ENCODE results near the gene ZNF770.
"Not testable (repeated sequence)": the region's sequence is repeated elsewhere in the genome, so short reads cannot be mapped to it uniquely, and the experiment has no call there.

The ZNF770 gene

DNA sequence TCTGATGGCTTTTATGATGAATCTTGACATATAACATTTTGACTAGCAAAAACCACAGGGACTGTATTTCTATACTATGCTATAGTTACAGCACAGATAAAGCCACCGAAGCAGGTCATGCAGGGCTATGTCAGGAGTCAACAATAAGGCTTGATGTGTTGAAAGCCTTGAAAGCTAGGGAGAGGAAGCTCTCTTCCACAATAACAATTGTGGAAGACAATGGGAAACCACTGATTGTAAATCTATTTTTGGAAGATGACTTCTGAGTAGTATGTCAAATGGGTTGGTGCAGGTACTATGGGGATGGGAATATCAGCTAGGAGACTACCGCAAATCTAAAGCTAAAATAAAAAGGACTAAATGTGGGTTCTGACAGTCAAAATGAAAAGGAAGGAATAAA is 14.6 kb downstream of the ZNF770 start:
- no peak for DNase-seq (ENCODE audit: low read depth in 3 of 3)

DNA sequence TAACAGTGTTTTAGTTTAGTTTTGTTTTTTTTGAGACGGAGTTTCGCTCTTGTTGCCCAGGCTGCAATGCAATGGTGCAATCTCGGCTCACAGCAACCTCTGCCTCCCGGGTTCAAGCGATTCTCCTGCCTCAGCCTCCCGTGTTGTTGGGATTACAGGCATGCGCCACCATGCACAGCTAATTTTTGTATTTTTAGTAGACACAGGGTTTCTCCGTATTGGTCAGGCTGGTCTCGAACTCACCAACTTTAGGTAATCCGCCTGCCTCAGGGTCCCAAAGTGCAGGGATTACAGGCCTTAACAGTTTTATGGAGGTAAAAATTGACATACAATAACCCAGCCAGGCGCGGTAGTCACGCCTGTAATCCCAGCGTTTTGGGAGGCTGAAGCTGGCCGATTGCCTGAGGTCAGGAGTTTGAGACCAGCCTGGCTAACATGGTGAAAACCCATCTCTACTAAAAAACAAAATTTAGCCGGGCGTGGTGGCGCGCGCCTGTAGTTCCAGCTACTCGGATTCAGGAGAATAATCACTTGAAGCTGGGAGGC is 17.9 kb downstream of the ZNF770 start:
- not testable (repeated sequence) for DNase-seq (ENCODE audit: low read depth in 3 of 3)

DNA sequence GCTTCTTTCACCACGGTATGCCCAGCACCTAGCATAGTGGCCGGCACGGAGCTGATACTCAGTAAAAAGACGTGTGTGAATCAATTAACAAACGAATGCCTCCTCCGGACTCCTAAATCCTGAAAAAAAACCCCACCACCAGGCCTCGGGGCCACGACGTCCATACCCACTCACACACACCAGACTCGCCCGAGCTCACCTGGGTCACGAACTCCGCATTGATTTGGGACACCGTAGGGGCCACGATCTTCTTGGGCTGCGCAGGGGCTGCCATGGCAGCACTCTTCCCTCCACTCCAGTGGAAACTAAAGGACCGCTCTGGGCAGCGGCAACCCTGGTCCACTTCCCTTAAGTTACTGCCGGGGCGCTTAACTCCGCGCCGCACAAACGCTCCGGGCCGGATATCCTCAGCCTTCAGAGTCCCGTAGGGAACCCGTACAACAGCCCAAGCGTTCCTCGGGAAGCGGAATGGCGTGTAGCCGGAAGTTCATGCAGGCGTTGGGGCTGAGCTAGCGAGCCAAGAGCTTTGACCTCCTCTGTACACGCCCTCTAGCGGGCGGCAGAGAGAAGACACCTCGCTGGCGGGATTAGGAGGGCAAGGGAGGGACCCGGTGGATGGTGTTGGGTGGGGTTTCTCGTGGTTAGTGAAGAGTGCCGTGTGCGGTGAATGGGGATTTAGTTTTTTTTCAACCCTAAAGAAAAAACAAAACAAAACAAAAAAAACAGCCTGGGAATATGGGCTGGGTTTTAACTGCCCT is 18.6 kb downstream of the ZNF770 start, which contains the start of gene AQR:
AQR (minus strand) TSS at position 403 of the 758 bp plus-strand sequence; CDS start at position 274, 129 bp downstream.
- DNase-seq (ENCODE audit: low read depth in 3 of 3): peak; percentile 80 to 90 (median 89)

DNA sequence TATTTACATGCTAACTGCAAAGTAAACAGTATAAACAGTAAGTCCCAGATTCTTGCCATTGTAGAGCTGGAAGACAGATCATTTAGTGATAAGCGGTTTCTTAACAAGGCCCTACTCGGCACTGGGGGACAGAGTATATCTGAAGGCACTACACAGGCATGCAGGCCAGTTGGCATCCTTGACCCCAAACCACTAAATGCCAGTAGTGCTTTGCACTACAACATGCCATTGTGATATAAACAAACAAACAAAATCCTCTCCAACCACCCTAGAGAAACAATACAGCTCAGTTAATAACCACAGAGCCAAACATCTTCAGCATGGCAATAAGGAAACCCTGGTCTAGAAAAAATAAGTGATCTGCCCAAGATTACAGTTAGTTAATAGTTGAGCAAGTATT is 23.8 kb downstream of the ZNF770 start:
- DNase-seq (ENCODE audit: low read depth in 3 of 3): no peak

DNA sequence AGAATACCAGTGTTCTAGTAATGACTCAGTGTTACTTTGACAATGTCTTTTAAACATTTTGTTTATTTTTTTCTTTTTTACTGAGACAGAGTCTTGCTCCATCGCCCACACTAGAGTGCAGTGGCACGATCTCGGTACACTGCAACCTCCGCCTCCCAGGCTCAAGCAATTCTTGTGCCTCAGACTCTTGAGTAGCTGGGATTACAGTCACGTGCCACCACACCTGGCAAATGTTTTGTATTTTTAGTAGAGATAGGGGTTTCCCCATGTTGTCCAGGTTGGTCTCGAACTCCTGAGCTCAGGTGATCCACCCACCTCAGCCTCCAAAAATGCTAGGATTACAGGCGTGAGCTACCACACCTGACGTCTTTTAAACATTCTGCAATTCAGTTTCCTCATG is 34.2 kb downstream of the ZNF770 start:
- DNase-seq (ENCODE audit: low read depth in 3 of 3): no peak

DNA sequence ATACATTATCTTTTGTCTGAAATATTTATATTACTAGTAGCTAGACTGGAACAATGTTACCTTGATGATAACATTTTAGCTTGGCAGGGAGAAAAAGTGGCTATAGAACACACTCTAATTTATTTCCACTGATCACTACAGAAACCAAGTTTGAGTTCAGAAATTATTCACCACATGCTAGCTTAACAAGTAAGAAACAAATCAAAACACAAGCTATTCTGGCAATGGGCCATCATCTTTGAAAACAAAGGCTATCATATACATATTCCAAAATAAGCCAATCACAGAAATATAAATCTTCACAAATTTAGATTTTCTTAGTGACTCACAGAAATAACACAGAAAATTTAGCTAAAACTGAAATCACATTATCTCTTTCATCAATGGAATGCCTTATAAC is 35.6 kb downstream of the ZNF770 start:
- no peak for DNase-seq (ENCODE audit: low read depth in 3 of 3)

DNA sequence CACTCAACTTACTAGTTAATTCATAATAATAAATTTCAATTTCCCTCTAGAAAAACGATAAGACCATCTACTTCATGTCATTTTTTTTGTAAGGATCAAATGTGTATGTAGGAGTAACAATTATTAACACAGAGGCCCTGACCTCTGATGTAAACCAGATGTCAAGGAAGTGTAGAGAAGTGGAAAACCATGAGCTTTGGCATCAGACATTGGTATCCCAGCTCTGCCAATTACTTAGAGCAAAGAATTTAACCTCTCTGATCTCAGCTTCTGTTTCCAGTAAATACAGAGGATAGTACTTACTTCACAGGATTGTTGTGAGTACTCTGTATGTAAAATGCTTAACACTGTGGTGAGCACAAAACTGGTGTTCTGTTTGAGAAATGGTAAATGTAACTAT is 36.1 kb downstream of the ZNF770 start:
- no peak for DNase-seq (ENCODE audit: low read depth in 3 of 3)

DNA sequence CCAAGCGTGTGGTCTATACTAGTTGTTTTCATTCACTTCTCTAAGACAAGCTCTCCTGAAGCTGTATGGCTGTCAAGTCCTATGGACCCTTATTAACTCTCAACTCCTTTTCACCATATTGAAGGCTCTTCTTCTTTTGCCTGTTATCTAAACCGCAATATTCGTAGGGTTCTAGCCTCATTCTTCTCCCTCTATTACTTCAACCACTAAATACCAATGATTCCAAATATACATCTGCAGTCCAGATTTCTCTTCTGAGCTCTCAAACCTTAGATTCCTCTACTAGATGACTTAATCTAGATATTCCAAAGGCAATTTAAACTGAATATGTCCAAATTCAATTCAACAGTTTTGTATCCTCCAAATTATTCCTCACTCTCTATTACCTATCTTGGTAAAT is 43.2 kb downstream of the ZNF770 start:
- no peak for DNase-seq (ENCODE audit: low read depth in 3 of 3)

DNA sequence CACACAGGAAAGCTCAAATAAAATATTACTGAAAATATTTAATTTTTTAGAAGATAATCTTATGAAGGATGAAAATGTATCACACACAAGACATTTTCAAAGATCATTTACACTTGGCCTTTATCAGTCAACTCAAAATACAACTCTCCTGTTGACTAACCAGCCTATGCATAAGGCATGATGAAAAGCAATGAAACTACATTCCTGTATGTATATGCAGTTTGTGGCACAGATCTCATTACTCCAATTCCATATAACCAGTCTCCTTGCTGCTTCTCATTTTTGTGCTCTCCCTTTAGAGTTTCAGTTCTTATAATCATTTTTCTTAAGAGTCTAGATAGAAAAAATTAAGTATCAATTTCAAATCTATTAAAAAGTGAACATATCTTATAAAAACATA is 44.4 kb downstream of the ZNF770 start:
- no peak for DNase-seq (ENCODE audit: low read depth in 3 of 3)

DNA sequence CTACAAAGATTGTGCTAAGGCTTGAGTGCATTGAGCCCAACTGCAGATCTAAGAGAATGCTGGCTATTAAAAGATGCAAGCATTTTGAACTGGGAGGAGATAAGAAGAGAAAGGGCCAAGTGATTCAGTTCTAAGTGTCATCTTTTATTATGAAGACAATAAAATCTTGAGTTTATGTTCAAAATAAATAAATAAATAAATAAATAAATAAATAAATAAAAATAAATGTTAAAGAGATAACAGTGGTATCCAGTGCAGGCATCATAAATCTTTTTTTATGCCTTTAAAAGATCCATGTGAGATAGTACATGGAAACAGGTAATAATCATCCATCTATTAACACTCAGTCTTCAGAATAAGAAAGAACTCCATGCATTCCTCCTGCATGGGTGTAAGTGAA is 44.8 kb downstream of the ZNF770 start:
- not testable (repeated sequence) for DNase-seq (ENCODE audit: low read depth in 3 of 3)

DNA sequence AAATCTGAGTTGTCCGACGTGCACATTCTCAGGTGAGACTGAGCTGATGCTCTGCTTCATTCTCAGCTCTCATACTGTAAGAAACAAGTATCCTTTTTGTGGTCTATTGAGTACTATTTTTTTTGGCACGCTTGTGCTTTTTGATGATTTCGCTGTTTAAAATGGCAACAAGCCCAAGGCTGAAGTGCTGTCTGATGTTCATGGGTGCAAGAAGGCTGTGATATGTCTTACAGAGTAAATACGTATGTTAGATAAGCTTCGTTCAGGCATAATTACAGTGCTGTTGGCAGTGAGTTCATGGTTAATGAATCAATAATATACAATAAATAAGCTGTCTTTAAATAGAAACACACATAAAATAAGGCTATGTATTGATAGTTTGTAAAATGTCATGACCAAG is 45.7 kb downstream of the ZNF770 start:
- no peak for DNase-seq (ENCODE audit: low read depth in 3 of 3)

DNA sequence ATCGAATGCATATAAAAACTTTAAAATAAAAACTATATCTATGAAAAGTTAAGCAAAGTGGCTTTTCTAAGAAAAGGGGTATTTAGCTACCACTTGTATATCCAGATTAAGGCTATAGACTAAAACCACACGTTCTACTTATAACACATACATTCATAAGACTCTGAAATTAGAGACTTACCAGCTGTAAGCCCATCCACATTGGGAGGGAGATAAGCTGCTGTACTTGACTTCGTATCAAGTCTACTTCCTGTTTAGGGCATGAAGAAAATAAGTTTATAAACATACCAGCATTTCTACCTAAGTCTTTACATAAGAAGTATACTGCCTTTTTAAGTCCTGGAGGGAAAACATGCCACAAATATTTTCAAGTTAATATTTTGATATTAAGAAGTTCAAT is 46.3 kb downstream of the ZNF770 start:
- DNase-seq (ENCODE audit: low read depth in 3 of 3): no peak

DNA sequence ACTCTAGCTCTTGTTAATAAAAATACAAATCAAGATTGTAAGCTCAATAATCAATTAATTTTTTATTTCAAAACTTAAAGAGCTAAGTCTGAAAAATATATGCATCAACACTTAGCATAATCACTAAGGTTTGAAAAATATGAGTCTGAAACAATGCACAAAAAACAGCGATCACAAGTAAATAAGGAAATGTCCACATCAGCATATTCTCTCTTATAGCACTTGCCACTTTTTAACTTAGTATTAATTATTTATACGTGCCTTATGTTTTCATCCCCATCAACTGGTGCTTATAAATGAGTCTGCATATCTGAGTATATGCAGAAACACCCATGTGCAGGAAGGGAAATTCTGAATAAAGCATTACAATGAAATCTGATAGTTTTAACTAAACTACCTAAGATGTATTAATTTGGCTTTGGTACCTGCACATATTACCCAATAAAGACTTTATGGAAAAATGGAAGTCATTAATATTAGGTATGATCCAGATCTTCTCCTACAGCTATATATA is 46.8 kb downstream of the ZNF770 start:
- no peak for DNase-seq (ENCODE audit: low read depth in 3 of 3)

DNA sequence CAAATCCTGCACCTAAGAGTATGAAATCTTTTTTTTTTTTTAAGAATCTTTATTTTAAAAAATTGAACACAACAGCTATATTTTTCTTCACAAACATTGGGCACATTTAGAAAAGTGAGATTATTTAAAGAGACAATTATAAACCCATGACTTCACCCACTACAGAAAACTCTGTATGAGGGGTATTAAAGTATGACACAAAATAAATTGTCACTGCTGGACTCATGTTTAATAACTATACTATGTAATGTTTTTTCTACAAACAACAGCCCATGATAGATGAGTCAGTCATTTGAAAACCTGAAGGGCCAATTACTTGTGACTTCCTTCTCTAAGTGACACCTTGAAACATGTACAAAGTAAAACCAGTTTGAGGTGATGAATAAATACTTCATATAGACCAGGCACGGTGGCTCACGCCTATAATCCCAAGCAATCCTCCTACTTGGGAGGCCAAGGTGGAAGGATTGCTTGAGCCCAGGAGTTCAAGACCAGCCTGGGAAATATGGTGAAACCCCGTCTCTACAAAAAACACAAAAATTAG is 54.6 kb downstream of the ZNF770 start:
- DNase-seq (ENCODE audit: low read depth in 3 of 3): no peak

DNA sequence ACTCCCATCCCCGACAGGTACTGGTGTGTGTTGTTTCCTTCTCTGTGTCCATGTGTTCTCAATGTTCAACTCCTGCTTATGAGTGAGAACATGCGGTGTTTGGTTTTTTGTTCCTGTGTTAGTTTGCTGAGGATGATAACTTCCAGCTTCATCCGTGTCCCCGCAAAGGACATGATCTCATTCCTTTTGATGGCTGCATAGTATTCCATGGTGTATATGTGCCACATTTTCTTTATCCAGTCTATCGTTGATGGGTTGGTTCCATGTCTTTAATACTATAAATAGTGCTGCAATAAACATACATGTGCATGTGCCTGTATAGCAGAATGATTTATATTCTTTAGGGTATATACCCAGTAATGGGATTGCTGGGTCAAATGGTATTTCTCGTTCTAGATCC is 59.7 kb downstream of the ZNF770 start:
- not testable (repeated sequence) for DNase-seq (ENCODE audit: low read depth in 3 of 3)
